ENCODE results near the gene NOTO.
A peak's percentile ranks its signal among the peaks of the same experiment; 100 is the strongest.

Gene NOTO

DNA sequence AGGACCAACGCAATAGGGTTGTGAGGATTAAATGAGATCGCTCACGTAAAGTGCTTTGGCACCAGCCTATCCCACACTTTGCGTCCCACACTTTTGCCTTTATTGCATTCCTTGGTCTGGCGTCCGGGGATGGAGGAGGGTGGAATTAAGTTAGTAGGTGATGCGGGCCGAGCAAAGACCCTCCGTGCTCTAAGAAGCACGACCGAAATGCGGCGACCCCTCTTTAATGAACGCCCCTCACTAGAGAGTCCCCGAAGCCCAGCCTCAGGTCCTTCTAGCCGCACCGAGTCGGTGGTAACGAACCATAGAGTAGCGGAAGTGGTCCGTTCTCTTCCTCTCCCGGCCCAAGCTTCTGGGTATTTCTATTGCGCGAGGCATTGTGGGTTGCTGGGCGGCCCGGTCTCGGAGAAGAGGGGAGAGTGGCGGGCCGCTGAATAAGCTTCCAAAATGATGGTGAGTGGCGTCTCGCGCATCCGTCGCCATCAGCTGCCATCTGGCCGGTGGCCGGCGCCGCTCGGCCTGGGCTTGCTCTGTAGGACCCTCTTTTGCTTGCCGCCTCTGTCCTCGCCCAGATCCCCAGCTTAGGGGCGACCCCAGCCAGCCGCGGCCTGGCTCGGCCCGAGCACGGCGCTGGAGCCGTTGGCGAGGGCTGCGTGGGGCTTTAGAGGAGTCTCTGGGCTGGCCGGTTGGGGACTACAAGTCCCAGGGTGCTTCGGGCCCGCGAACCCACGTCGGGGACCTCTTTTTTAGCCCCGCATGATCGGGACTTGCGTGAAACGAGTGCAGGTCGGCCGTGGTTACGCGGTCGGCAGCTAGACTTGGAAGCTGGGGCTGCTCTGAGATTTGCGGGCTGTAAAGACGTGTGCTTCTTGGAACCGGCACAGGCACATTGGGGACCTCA, 31.8 kb downstream of the NOTO start, which contains the start of gene CCT7:
Gene CCT7 (plus strand): TSS at position 377 of the 901 bp plus-strand sequence. CDS start 71 bp downstream, at position 448.
- DNase-seq (ENCODE audit: low read depth in 3 of 3): peak; percentile 58 to 79 (median 74)

DNA sequence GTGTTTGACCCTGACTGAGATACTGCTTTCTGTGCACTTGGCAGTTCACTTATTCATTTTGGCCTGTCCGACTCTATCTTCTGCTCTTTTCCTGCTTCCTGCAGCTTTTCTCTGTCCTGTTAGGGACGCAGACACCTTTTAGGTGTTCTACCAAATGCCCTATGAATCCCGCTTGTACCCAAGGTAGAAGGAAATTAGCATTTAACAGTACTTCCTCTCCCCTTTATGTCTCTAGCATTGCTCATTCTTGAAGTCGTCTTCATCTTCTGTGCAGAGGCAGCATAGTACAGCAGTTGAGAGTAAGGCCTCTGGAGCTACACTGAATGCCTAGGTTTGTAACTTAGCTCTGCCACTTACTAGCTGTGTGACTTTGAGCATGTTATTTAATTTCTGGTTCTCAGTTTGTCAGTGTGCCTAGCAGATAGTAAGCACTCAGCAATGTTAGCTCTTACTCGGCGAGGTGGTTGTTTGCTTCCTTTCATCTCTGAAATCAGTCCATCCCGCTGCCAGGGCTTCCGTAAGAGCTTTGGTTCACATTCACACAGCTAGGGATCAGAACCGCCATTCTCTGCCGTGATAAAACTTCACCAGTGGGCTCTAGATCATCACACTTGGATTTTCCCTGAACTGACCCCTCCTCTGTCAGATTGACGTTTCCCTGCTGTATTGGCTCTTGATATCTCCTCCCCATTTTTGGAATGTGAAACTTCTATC, 33.1 kb downstream of the NOTO start:
- no peak for DNase-seq (ENCODE audit: low read depth in 3 of 3)

- DNase-seq (ENCODE audit: low read depth in 3 of 3): no peak
Measured at GRCh38 chr2:73237168-73237567, 34.8 kb downstream of the NOTO start.

DNA sequence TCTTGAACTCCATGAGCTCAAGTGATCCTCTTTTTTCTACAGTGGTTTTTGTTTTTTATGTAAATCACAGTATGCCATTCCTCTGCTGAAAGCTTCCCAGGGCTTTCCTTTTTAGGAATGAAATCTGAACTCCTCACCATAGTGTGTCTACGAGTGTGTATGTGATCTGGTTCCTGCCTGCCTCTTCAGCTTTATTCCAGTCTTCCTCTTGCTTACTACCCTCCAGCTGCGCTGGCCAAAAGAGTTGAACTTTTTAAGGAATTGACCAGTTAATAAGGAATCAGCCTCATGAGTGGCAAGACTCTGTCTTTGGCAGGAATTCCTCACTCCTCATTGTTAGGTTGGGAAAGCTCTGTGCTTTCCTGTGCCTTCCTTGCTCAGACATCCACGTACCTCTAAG, 35.8 kb downstream of the NOTO start:
- no peak for DNase-seq (ENCODE audit: low read depth in 3 of 3)

DNA sequence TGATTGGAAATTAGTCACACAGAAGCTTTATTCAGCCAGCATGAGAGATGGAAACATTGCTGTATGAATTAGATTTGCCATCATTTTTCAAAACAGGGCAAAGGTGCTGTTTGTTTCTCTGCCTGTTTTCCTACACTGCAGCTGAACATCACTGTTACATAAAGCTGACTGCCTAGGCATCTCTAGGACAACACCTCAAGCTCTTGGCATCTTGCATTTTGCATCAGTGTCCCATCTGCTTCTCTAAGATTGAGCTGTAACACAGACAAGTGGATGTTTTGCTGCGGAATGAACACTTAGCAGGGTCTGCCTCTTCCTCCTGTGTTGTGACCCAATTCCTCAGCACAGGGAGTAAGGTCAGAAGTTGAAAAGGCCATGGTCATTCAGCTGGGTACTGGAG, 36.6 kb downstream of the NOTO start:
- no peak for DNase-seq (ENCODE audit: low read depth in 3 of 3)

DNA sequence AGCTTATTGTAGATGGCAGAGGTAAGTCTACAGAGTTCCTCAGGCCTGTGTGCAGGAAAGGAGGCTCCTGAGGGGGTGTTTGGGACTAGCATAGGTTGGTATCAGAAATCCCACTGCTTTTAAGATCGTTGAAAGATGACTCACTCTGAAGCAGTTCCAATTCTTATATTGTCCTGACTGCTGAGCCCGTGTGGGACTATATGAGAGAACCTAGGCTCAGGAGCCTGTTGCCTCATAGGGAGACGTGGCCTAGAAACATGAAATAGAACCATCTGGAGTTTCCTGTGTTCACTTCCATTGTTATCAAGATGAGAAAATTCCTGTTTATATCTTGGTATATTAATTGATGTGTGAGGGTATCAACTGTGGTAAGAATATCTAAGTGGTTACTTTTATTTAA, 37.4 kb downstream of the NOTO start:
- DNase-seq (ENCODE audit: low read depth in 3 of 3): no peak

DNA sequence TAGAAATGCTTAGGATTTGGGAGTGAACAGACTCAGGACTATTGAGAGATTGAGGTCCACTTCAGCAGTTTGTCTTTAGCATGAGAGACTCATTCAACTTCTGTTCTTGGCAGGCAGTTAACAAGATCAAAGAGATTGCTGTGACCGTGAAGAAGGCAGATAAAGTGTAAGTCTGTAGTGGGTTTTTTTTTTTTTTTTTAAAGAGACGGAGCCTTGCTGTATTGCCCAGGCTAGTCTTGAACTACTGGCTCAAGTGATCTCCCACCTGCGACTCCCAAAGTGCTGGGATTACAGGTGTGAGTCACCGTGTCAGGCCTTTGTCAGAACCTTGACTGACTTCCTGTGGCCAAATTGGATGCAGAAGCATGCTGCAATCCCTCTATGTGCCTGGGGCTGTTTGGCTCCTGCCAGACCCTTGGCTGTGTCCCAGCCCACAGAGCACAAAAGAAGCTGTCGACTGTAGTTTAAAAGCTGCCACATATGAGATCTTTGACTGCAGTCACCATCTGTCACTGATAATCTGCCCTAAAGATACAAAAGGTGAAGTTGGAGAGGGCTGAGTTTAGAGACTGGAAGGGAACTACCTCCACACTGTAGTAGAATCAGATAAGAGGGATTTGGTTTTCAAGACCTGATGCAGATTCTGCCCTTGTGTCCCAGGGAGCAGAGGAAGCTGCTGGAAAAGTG, 41.7 kb downstream of the NOTO start:
- DNase-seq (ENCODE audit: low read depth in 3 of 3): no peak

- DNase-seq (ENCODE audit: low read depth in 3 of 3): no peak
Measured at GRCh38 chr2:73244580-73244979, 42.2 kb downstream of the NOTO start.

DNA sequence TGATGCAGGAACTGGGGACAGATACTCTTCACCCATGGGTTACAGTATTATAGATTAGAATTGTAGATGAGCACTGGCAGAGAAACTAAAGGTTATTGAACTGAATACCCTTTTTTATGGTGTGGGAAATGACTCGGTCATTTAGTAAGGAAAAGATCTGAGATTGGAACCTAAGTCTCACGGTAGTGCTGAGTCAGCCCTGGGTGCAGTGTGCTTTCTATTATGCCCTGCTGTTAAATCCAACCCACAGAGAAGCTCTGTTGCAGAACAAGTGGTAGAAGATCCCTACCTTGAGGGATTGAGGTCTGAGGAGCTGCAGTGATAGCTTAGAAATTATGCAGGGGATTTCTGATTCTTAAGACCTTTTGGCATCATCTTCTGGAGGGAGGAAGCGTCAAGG, 44.5 kb downstream of the NOTO start:
- no peak for DNase-seq (ENCODE audit: low read depth in 3 of 3)

GRCh38 chr2:73249636-73250035, 47.3 kb downstream of the NOTO start:
- no peak for DNase-seq (ENCODE audit: low read depth in 3 of 3)

DNA sequence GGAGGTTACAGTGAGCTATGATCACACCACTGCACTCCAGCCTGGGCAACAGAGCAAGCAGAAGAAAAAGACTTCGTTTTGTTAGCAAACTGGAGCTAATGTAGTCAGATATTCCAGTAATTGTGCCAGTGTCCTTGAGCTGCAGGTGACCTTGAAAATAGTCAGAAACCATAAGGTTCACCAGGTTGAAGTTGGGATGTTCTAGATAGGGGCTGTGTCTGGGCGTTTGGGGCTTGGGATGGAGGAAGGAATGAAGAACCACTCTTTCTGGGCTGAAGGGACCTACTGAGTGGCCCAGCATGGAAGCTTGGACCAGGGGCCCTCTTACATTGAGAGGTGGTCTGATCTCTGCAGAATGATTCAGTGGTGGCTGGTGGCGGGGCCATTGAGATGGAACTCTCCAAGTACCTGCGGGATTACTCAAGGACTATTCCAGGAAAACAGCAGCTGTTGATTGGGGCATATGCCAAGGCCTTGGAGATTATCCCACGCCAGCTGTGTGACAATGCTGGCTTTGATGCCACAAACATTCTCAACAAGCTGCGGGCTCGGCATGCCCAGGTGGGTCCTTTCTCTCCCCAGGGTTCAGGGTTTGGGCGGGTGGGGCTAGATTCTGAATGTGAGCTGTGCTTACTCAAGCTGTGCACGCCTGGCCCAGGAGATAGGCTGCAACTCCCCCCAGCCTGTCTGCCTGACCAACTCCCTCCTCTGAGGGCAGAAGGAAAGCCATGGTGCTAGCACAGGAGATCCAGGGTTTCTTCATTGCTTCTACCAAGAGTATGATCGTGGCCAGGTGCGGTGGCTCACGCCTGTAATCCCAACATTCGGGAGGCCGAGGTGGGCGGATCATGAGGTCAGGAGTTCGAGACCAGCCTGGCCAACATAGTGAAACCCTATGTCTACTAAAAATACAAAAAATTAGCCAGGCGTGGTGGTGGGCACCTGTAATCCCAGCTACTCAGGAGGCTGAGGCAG, 48.8 kb downstream of the NOTO start:
- DNase-seq (ENCODE audit: low read depth in 3 of 3): no peak

GRCh38 chr2:73252238-73253027, 50.1 kb downstream of the NOTO start:
- no peak for DNase-seq (ENCODE audit: low read depth in 3 of 3)

DNA sequence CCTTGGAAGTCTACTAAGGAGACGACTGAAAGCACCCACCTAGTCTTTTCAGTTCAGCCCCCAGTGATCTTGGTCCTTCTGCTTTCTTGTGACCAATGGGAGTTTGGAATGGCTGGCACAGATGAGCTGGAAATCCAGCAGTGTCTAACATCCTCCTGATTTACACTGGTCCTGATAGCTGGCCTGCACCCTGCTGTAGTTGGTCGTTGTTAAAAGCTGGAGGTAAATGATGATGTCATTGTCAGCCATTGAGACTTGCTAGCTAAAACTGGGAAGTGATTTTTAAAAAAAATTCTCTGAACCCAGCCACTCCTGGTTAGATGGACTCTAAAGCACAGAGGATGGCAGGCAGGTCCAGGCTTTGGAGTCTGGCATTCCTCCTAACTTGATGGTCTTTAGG, 51.0 kb downstream of the NOTO start:
- DNase-seq (ENCODE audit: low read depth in 3 of 3): no peak

GRCh38 chr2:73253901-73254300, 51.5 kb downstream of the NOTO start:
- no peak for DNase-seq (ENCODE audit: low read depth in 3 of 3)

DNA sequence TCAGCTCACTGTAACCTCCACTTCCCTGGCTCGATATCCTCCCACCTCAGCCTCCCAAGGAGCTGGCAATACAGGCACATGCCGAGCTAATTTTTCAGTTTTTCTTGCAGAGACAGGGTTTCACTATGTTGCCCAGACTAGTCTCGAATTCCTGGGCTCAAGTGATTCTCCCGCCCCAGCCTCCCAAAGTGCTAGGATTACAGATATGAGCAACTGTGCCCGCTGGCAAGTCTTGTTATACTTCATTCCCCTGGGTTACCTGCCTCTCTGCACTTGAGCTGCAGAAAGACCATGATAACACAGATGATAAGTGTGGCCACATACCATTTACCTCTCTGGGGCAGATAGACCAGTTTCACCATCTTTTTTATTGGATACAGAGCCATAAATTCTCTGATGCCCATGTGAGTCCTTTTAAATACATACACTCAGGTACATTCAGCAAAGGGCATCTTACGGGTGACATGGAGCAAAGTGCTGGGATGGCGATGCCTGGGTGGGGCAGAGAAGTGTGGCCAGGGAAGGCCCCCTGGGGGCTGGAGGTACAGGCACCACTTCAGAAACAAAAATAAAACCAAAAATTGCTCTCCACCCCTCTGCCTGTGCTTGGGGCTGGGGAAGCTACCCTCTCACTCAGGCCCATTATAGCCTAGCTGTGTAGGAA, 52.1 kb downstream of the NOTO start:
- DNase-seq (ENCODE audit: low read depth in 3 of 3): no peak

DNA sequence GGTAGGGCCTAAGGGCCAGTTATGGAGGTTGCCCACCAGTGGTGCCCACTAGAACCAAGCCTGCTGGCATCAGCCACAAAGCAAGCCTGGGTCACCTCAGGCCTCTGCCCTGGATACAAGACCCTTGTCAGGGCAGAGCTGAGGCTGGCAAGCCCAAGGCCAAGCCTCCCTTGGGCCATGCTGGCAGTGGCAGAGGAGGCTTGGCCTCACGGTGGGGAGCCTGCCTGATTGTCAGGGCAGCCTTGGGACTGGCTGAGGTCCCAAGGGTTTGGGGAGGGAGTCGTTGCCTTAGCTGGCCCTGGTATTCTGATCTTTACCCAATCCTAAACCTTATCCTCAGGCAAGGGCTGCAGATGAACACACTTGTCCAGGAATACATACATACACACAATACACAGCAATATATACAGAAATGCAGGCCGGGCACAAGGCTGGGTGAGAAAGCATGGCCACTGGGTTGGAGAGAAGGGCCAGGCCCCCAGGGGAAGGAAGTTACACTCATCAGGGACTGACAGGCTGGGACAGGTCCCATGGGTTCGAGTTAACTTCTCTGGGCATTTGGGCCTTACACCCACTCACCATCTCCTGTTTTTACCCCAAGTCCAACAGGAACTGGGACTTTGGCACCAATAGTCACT, 52.8 kb downstream of the NOTO start:
- DNase-seq (ENCODE audit: low read depth in 3 of 3): no peak

DNA sequence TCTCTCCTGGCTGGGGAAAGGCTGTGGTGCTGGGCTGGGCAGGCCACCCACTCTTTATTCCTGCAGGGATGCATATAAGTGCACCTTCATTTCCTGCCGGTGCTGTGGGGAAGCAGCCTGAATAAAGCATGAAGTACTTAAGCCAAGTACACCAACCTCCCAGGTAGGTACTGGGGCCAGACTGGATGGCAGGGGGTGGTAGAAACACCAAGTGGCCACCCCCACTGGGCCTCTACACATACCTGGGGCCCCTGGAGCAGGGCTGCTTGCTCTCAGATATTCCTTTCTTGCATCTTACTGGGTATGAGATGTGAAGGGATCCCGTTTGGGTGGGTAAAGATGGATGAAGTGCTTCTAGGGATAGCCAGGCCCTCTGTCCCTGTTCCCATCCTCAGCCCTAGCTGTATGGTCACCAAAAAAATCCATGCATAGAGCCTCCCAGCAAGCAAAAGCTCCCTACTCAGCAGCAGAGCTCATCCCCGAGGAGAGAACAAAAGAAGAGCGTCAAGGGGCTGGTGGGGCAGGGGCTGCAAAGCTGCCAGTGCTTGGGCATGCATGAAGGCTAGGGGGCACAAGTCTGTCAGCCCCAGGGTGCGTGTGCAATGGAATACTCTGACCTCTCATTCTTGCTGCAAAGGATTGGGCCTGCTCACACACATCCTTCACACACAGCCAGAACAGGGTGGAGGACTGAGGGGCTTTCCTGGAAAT, 53.7 kb downstream of the NOTO start:
- no peak for DNase-seq (ENCODE audit: low read depth in 3 of 3)

- no peak for DNase-seq (ENCODE audit: low read depth in 3 of 3)
Measured at GRCh38 chr2:73256618-73256922, 54.2 kb downstream of the NOTO start.

DNA sequence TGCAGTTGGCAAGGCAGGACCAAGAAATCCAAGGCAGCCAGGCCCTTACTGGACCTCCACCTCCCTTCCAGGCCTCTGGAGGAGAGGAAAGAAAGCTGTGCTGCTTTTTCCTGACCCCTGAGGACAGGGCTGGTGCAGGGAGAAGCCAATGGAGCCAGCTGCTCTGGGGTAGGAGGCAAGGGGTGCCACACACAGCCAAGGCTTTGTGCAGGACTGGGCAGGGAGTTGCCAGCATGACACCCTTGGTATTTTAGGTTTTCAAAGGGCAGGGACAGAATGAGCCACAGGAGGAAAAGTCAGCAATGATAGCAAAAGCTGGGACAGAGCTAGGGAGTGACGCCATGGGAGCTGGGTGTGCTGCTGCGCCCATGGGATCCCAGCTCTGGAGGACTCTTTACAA, 54.6 kb downstream of the NOTO start:
- DNase-seq (ENCODE audit: low read depth in 3 of 3): no peak

Measured in stimulated activated CD4-positive, alpha-beta T cell treated with anti-CD3 and anti-CD28 coated beads, TNF-alpha, amount 100 ng/mL, for 4 hours (primary cell).